Measurements from ENCODE around the gene FILIP1. TPM values are rescaled to one million over a fixed set of nuclear protein-coding genes. Genes with fewer than 3 reads are reported as not detected.

FILIP1 gene
- polyA plus RNA-seq, 1 experiment, result 0.44 TPM

DNA sequence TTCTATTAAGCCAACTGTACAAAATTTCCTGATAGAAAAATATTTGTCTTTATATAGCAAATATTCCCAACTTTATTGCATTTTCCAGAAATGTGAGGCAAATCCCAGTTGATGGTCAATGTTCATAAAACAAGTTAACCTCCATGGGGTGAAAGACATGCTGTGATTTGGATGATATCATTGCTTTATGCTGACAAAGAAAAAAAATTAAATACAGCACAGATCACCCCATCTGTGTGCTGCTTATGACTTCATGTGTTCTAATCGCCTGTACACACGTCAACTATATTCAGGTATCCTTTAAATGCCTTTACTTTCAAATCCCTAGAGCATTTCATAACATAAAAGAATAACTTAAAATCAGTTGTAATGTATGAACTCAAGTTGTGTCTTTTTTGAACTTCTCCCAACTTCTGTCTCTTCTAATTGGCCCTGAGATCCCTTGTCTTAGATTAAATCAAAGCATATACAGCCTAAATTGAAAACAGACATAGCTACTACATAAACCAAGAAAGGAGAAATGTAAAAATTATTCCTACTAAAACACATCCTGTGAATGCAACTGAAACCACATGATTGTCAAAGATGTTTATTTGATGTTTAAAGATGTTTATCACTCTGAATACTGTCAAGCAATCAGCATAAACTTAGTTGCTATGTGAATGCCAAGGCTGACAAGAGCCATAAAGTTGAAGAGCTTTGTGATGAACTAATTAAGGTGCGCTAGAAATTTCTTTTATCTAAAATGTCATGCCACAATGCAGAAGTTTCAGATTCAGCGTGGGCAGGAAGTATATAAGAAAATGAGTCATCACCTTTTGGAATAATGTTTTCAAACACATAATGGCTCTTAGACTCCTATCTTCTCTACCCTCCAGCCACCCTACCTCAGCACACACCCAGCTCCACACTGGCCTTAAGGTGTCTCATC lies 68.7 kb downstream of the FILIP1 start:
- Histone ChIP-seq H3K36me3 (ENCODE audit: control insufficient read depth, insufficient read depth, low read length) (no peaks in the 10 kb centered on the region), H3K27me3 (ENCODE audit: control insufficient read depth, insufficient read depth, low read length) (no peaks in the 10 kb centered on the region), H3K4me3 (ENCODE audit: low read depth, low read length) (no peak overlapping the region)
- CTCF ChIA-PET, result interaction anchor here (0.7 kb wide), 1 partner anchor 153 kb away, joined by 3 read pairs; no protein-coding TSS in a partner anchor
- TF ChIP-seq, protein P1, sequence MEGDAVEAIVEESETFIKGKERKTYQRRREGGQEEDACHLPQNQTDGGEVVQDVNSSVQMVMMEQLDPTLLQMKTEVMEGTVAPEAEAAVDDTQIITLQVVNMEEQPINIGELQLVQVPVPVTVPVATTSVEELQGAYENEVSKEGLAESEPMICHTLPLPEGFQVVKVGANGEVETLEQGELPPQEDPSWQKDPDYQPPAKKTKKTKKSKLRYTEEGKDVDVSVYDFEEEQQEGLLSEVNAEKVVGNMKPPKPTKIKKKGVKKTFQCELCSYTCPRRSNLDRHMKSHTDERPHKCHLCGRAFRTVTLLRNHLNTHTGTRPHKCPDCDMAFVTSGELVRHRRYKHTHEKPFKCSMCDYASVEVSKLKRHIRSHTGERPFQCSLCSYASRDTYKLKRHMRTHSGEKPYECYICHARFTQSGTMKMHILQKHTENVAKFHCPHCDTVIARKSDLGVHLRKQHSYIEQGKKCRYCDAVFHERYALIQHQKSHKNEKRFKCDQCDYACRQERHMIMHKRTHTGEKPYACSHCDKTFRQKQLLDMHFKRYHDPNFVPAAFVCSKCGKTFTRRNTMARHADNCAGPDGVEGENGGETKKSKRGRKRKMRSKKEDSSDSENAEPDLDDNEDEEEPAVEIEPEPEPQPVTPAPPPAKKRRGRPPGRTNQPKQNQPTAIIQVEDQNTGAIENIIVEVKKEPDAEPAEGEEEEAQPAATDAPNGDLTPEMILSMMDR (IDR thresholded peaks at IDR 0.05; ENCODE audit: insufficient read depth, low read depth, low read length), result no peak
- POLR2A ChIA-PET, result no interaction called here
- DNase-seq (ENCODE audit: low read depth), result no peak

DNA sequence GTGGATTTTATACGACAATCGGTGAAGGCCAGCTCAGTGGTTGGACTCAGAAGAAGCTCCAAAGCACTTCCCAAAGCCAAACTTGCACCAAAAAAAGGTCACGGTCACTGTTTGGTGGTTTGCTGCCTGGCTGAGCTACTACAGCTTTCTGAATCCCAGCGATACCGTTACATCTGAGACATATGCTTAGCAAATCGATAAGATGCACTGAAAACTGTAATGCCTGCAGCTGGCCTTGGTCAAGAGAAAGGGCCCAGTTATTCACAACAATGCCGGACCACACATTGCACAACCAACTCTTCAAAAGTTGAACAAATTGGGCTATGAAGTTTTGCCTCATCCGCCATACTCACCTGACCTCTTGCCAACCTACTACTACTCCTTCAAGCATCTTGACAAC lies 70.2 kb downstream of the FILIP1 start:
- H3K27me3 ChIP-seq (ENCODE audit: control insufficient read depth, insufficient read depth, low read length), result no peaks in the 10 kb centered on the region
- no peak for DNase-seq (ENCODE audit: low read depth)
- ChIA-PET CTCF (interaction anchor here (0.9 kb wide), 1 partner anchor 10 kb away, joined by 3 read pairs; no protein-coding TSS in a partner anchor), POLR2A (no interaction called here)
- H3K4me3 ChIP-seq (ENCODE audit: low read depth, low read length), result no peak overlapping the region
- no peaks in the 10 kb centered on the region for H3K36me3 ChIP-seq (ENCODE audit: control insufficient read depth, insufficient read depth, low read length)
- TF ChIP-seq, protein P1 (IDR thresholded peaks at IDR 0.05; ENCODE audit: insufficient read depth, low read depth, low read length), result no peak

DNA sequence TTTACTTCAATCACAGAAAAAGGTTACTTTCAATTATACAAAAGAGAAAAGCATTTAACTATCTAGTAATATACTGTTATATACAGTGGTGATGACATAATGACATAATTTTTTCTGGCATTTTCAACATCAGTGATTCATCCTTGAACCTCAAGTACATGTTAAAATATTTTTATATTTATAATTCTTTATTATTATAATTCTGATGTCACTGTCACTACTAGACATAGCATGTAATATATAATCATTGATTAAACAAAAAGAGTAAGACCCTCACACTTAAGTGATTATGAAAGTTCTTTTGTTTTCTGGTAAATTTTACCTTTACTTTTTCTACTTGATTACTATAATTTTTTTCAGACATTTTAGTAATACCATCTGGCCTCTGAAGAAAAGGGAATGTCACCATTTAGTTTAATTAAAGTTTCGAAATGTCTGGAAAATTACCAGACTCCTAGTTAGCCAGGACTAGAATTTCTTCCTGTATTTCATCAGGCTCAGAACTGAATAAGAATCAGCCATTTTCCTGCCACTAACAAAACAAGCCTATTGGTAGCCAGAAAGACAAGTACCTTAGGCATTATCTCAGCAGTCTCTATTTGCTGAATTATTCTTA lies 71.5 kb downstream of the FILIP1 start:
- H3K27me3 ChIP-seq (ENCODE audit: control insufficient read depth, insufficient read depth, low read length), result no peaks in the 10 kb centered on the region
- TF ChIP-seq, protein P1 (IDR thresholded peaks at IDR 0.05; ENCODE audit: insufficient read depth, low read depth, low read length), result no peak
- ChIA-PET CTCF (no interaction called here), POLR2A (no interaction called here)
- no peak for DNase-seq (ENCODE audit: low read depth)
- H3K36me3 ChIP-seq (ENCODE audit: control insufficient read depth, insufficient read depth, low read length), result no peaks in the 10 kb centered on the region
- no peak overlapping the region for H3K4me3 ChIP-seq (ENCODE audit: low read depth, low read length)

DNA sequence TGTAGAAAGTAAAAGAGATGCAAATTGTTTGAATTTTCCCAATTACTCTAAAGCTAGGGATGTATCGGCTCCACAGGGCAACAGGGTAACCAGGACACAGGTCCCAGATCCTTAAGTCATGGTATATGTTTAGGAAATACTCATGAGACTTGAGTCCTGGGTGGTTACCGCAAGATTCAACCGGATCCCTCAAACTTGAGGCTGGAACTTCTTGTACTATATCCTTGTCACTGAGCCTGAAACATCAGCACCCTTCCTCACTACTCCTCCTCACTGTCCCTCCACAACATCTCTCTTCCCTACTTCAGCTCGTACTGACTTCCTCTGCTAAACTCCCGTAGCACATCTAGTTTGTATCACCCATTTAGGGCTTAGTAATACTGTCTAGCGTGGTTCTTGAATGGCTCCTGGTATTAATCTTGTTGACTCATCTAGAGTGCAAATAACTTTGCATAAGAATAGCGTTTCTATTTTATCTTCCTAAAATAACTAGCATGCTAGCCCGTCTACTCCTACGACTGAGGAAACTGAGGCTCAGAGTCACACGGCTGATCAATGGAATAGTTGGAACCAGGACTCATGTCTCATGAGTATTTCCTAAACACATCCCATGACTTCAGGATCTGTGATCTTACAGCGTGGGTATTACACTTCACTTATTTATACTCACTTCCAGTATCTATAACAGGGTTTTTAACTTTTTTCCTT lies 72.1 kb downstream of the FILIP1 start:
- no peak overlapping the region for H3K4me3 ChIP-seq (ENCODE audit: low read depth, low read length)
- H3K36me3 ChIP-seq (ENCODE audit: control insufficient read depth, insufficient read depth, low read length), result no peaks in the 10 kb centered on the region
- no peaks in the 10 kb centered on the region for H3K27me3 ChIP-seq (ENCODE audit: control insufficient read depth, insufficient read depth, low read length)
- TF ChIP-seq, protein P1 (IDR thresholded peaks at IDR 0.05; ENCODE audit: insufficient read depth, low read depth, low read length), result no peak
- POLR2A ChIA-PET, result no interaction called here
- no peak for DNase-seq (ENCODE audit: low read depth)
- CTCF ChIA-PET, result no interaction called here

DNA sequence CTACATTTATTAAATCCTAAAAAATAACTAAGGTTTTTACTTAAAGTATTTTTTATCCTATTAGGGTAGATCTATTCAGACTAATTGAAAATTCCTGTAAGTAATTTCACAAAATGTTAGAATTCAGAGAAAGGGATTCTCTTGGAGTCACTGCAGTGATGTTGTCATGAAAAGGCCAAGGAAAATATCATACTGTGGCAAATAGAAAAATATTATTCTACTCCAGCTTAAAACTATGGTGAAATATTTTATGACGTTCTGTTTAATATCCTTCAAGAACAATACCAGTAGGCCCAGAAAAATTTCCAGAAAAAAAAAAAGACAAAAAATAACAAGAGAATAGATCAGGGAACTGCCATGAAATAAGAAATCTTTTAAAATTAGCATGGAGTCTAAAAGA lies 73.6 kb downstream of the FILIP1 start:
- TF ChIP-seq, protein P1 (IDR thresholded peaks at IDR 0.05; ENCODE audit: insufficient read depth, low read depth, low read length), result no peak
- no peaks in the 10 kb centered on the region for H3K27me3 ChIP-seq (ENCODE audit: control insufficient read depth, insufficient read depth, low read length)
- ChIA-PET CTCF (no interaction called here), POLR2A (no interaction called here)
- no peak for DNase-seq (ENCODE audit: low read depth)
- no peaks in the 10 kb centered on the region for H3K36me3 ChIP-seq (ENCODE audit: control insufficient read depth, insufficient read depth, low read length)
- no peak overlapping the region for H3K4me3 ChIP-seq (ENCODE audit: low read depth, low read length)
